H1 (cell line): ENCODE results near the gene PPP1CB. TPM values are rescaled to one million over a fixed set of nuclear protein-coding genes. Genes with fewer than 3 reads are reported as not detected.

ENCODE experiments used
- ATF3 ChIP-seq: IDR thresholded peaks from 2 replicates; pipeline ENCODE4 v1.6.1; 2011; ENCODE audit warnings: low read depth, mild to moderate bottlenecking, low read length; ENCODE audit not compliant: insufficient read depth
- CHD2 ChIP-seq: IDR thresholded peaks from 2 replicates; pipeline ENCODE4 v1.6.1; 2012; ENCODE audit warnings: low read length, improper control_type of control experiment
- NANOG ChIP-seq: IDR thresholded peaks from 2 replicates; pipeline ENCODE4 v1.6.1; 2011; ENCODE audit warnings: low read length, low read depth, mild to moderate bottlenecking, inconsistent platforms; ENCODE audit not compliant: insufficient read depth, poor library complexity, severe bottlenecking
- polyA plus RNA-seq, 7 experiments: library from polyadenylated mRNA; depleted of rRNA in 3 of 7; stranded (reverse) in 5 of 7; unstranded in 2 of 7; fragments of >200 nt in 5 of 7; fragments of 200-250 nt in 2 of 7; gene quantifications; 1 replicate in 5 of 7; 2 replicates in 1 of 7; 4 replicates in 1 of 7; pipeline versions ENCODE4 v1.2.1 to v1.2.3, GENCODE V29; 2011 to 2013; ENCODE audit warnings: missing spikeins in 2 of 7, mixed read lengths in 2 of 7
- total RNA-seq: library from RNA; stranded (reverse); fragmentation: NEBNext Ultra II Directional; extraction: Animal tissue kit (Norgen Biotek cat#: 25700); gene quantifications from 2 replicates; pipeline ENCODE4 v1.2.1, GENCODE V29; 2021

The PPP1CB gene
- total and polyA plus RNA-seq, 2 of the 8 experiments (the other 6 are each of a cell fraction or from before 2014, with no cell fraction given): 30.7 to 158 TPM

GRCh38 chr2:28704621-28705020 lies 47.0 kb upstream of the PPP1CB start (continued):
- TF ChIP-seq NANOG (no peak), ATF3 (no peak), CHD2 (no peak)
